Heart right ventricle (tissue), 16 donors: ENCODE data around the gene APLN. TPM values are rescaled to one million over a fixed set of nuclear protein-coding genes. Genes with fewer than 3 reads are reported as not detected.

Experiments used
- ATAC-seq, 8 donors: fragments of 200-7000 bp; cut with Tn5 transposase; one replicate each; pipeline ENCODE4 v1.9.1; 2020; ENCODE audit warnings: mild to moderate bottlenecking in 8 of 8, moderate library complexity in 8 of 8, moderate number of reproducible peaks in 1 of 8
- DNase-seq, 2 donors: peaks; one replicate each; pipeline ENCODE4 v3.0.0-alpha.2; 2020
- H3K27ac ChIP-seq, 10 donors: fragments of 200-600 bp; sonication (generic) in 2 of 10; one replicate each; pipeline versions ENCODE4 v1.5.0 to v1.8.0; 2020 to 2022; ENCODE audit warnings: mild to moderate bottlenecking in 3 of 10
- H3K27me3 ChIP-seq, 7 donors: fragments of 200-600 bp; one replicate each; pipeline ENCODE4 v1.8.0; 2021 to 2022; ENCODE audit warnings: mild to moderate bottlenecking in 2 of 7
- H3K36me3 ChIP-seq, 9 donors: fragments of 200-600 bp; sonication (generic) in 1 of 9; one replicate each; pipeline versions ENCODE4 v1.5.0 to v1.8.0; 2020 to 2022; ENCODE audit warnings: mild to moderate bottlenecking in 2 of 9
- H3K4me1 ChIP-seq, 9 donors: fragments of 200-600 bp; sonication (generic) in 1 of 9; one replicate each; pipeline versions ENCODE4 v1.5.0 to v1.8.0; 2020 to 2022; ENCODE audit warnings: mild to moderate bottlenecking in 4 of 9
- H3K4me3 ChIP-seq, 10 donors: fragments of 200-600 bp; sonication (generic) in 2 of 10; one replicate each; pipeline versions ENCODE4 v1.5.0 to v1.8.0; 2020 to 2022; ENCODE audit warnings: mild to moderate bottlenecking in 7 of 10, moderate library complexity in 2 of 10
- H3K9me3 ChIP-seq, 11 donors: fragments of 200-600 bp in 10 of 11; sonication (generic) in 2 of 11; one replicate each; pipeline versions ENCODE4 v1.5.0 to v1.8.0; 2013 to 2022; ENCODE audit warnings: mild to moderate bottlenecking in 2 of 11, control low read depth in 1 of 11, moderate library complexity in 1 of 11
- CTCF ChIP-seq, 9 donors: fragments of 200-600 bp; sonication (generic) in 2 of 9; IDR thresholded peaks; one replicate each; pipeline versions ENCODE4 v1.5.0 to v1.8.0; 2021 to 2022; ENCODE audit warnings: antibody characterized with exemption in 9 of 9, mild to moderate bottlenecking in 5 of 9, moderate library complexity in 1 of 9
- WGBS, 2 donors: extraction: QIAGEN DNeasy Blood & Tissue Kit; methylation state at CpG; one replicate each; pipeline ENCODE4 v1.1.7; 2013; ENCODE audit warnings: inconsistent platforms in 1 of 2; 5-methylcytosine and 5-hydroxymethylcytosine counted together
- intact Hi-C, 10 donors: fragments of 100-400 bp; cut with DNase I; formaldehyde crosslinking; loops; one replicate each; pipeline versions ENCODE4 v1.11.1 to v1.14.2; 2022
- polyA plus RNA-seq, 2 donors: library from polyadenylated mRNA; stranded (reverse); fragments of 200-250 nt; gene quantifications; one replicate each; pipeline ENCODE4 v1.2.3, GENCODE V29; 2013
- total RNA-seq, 10 donors: library from RNA; stranded (reverse); fragmentation: NEBNext Ultra II Directional in 3 of 10; extraction: Animal tissue kit (Norgen Biotek cat#: 25700) in 3 of 10; gene quantifications; one replicate each; pipeline versions ENCODE4 v1.2.1 to v1.2.4, GENCODE V29; 2021 to 2023
- donor health status: Arrhythmogenic right ventricular cardiomyopathy.
- donor health status: ischemic (EF 13 %, LVEDD 7.1; RV severe dilation, severe dysfunction).
- donor health status: healthy with polysubstance abuse.
- donor health status: DM: no; HTN: yes; CAD: no.
- donor health status: DM: no; HTN: no; CAD: no.
- donor health status: ischemic (EF 25% LVEDD 6.9; RV normal size, moderate dysfunction).
- donor health status: ischemic (EF 25% LVEDD 5.7; RV mildly dilated, moderate dysfunction).
- donor health status: healthy.
- donor health status: DM: yes; HTN: yes; CAD: no.
- donor health status: Ischemic cardiomyopathy.
- donor health status: ischemic (EF 35%, LVEDD 5.7; RV mildly dilated, moderate dysfunction).
- donor health status: nonischemic (EF 11% LVEDD 7.7; RV severe dilation, severe dysfunction).
- donor health status: DM: yes; HTN: yes; CAD: no.
- donor health status: PGD.
- donor health status: ischemic (EF 29% LVEDD 5.4; RV normal size, mild dysfunction).
- donor health status: nonischemic (EF 23%, LVEDD 6.1; RV moderate dilation, normal function).

Gene APLN
- total and polyA plus RNA-seq, 12 donors = 2.7 to 44.7 (median 13.3) TPM

- 0 to 5% methylated on average over 5 of the region's 5 CpGs for WGBS, 2 donors
- Histone ChIP-seq H3K27me3 (peaks cover 0 to 9% (median 0%) of the 10 kb centered on the region in 7 donors), H3K9me3 (peaks cover 0 to 3% (median 0%) of the 10 kb centered on the region in 11 donors), H3K4me3 (no peak overlapping the region), H3K36me3 (no peaks in the 10 kb centered on the region), H3K4me1 (peaks cover 0 to 18% (median 7%) of the 10 kb centered on the region in 9 donors), H3K27ac (no peak overlapping the region)
- ATAC-seq (peak in 7 of 8 donors; percentile 27 to 76 (median 56)), DNase-seq (peak in 1 of 2 donors; percentile 57)
- TF ChIP-seq CTCF (IDR thresholded peaks at IDR 0.05) = peak; percentile 41 to 75 (median 71)
- intact Hi-C loops = loop anchor here in 9 of 10 donors (1.0 to 10.0 kb wide), 20 partner anchors 118 to 1308 kb away; partner anchors contain the start of genes UTP14A (in 3 of the 9) and ZDHHC9 (in 1 of the 9)
Measured at GRCh38 chrX:129606918-129607317, 47.8 kb downstream of the APLN start.

GRCh38 chrX:129600981-129601424 lies 53.8 kb downstream of the APLN start:
- TF ChIP-seq CTCF (IDR thresholded peaks at IDR 0.05) = peak in 8 of 9 donors; percentile 32 to 70 (median 56)
- no peak overlapping the region for H3K4me3 ChIP-seq
- H3K27me3 ChIP-seq = peaks cover 0 to 15% (median 0%) of the 10 kb centered on the region in 7 donors
- DNase-seq = no peak
- 34 to 40% methylated on average over 11 of the region's 11 CpGs for WGBS, 2 donors
- intact Hi-C loops = loop anchor here in 8 of 10 donors (10.0 kb wide), 11 partner anchors 224 to 1314 kb away; partner anchors contain the start of genes UTP14A (in 3 of the 8) and ZDHHC9 (in 1 of the 8)
- peaks cover 0 to 18% (median 7%) of the 10 kb centered on the region in 9 donors for H3K4me1 ChIP-seq
- no peaks in the 10 kb centered on the region for H3K9me3 ChIP-seq
- H3K27ac ChIP-seq = peak overlapping the region in 1 of 10 donors; percentile 22
- no peaks in the 10 kb centered on the region for H3K36me3 ChIP-seq
- peak in 1 of 8 donors; percentile 27 for ATAC-seq

- TF ChIP-seq CTCF (IDR thresholded peaks at IDR 0.05) = no peak
- Histone ChIP-seq H3K27me3 (peaks cover 0 to 11% (median 0%) of the 10 kb centered on the region in 7 donors), H3K4me1 (peaks cover 0 to 13% (median 7%) of the 10 kb centered on the region in 9 donors), H3K9me3 (no peaks in the 10 kb centered on the region), H3K36me3 (peaks cover 0 to 2% (median 0%) of the 10 kb centered on the region in 9 donors), H3K27ac (no peak overlapping the region), H3K4me3 (no peak overlapping the region)
- DNase-seq (no peak), ATAC-seq (no peak)
- WGBS, 2 donors = 83 to 90% methylated on average over 5 of the region's 5 CpGs
- intact Hi-C loops = loop anchor here in 8 of 10 donors (10.0 kb wide), 11 partner anchors 225 to 1315 kb away; partner anchors contain the start of genes UTP14A (in 3 of the 8) and ZDHHC9 (in 1 of the 8)
Measured at GRCh38 chrX:129599996-129600395, 54.8 kb downstream of the APLN start.

GRCh38 chrX:129599499-129599898 lies 55.3 kb downstream of the APLN start:
- Histone ChIP-seq H3K36me3 (peaks cover 0 to 2% (median 0%) of the 10 kb centered on the region in 9 donors), H3K9me3 (no peaks in the 10 kb centered on the region), H3K27me3 (peaks cover 0 to 11% (median 0%) of the 10 kb centered on the region in 7 donors), H3K4me1 (peaks cover 0 to 10% (median 4%) of the 10 kb centered on the region in 9 donors), H3K27ac (no peak overlapping the region), H3K4me3 (no peak overlapping the region)
- WGBS, 2 donors = 78 to 84% methylated on average over 5 of the region's 5 CpGs
- no peak for TF ChIP-seq CTCF (IDR thresholded peaks at IDR 0.05)
- intact Hi-C loops = no loop called here
- no peak for DNase-seq
- ATAC-seq = no peak
